Suppressor macrophage treated with lipopolysaccharide for 4 hours (primary cell): ENCODE results near the gene SLC25A31.

Experiments used
- DNase-seq: peaks from one replicate; pipeline ENCODE4 v3.0.0-alpha.2; 2020

SLC25A31 gene

DNA sequence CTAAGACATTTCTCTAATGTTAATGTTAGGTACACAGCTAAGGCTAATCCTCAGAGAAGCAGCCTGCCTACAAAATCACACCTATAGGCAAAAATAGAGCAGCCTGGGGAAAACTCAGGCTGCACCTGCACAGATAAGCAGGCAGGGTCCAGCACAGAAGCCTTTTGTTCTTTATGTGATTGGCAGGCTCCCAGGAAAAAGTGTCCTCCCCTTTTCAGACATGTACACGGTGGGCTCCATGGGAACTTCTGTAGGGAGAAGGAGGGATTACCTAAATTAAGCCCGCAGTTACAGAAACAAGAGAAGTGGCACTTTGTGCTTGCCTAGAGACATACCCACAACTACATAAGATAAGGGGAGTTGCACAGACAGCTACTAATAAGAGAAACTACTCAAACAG lies 47.9 kb downstream of the SLC25A31 start:
- DNase-seq = no peak

DNA sequence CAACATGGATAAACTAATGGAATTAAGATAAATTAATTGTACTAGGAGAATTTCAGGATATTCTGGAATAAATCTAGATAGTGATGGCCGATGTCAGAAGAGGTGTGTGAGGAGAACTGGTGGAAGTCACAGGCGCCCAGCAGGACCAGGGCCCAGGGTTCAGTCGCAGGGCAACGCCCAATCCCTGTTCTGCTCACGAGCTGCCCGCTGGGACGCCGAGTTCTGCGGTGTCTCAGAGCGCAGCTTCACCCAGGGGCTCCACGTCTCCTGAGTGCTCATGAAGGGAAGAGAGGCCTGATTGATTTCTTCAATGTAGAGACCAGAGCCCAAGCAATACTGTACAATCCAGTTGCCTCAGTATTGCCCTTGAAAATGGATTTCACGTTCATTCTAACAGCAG lies 50.4 kb downstream of the SLC25A31 start:
- DNase-seq = no peak

DNA sequence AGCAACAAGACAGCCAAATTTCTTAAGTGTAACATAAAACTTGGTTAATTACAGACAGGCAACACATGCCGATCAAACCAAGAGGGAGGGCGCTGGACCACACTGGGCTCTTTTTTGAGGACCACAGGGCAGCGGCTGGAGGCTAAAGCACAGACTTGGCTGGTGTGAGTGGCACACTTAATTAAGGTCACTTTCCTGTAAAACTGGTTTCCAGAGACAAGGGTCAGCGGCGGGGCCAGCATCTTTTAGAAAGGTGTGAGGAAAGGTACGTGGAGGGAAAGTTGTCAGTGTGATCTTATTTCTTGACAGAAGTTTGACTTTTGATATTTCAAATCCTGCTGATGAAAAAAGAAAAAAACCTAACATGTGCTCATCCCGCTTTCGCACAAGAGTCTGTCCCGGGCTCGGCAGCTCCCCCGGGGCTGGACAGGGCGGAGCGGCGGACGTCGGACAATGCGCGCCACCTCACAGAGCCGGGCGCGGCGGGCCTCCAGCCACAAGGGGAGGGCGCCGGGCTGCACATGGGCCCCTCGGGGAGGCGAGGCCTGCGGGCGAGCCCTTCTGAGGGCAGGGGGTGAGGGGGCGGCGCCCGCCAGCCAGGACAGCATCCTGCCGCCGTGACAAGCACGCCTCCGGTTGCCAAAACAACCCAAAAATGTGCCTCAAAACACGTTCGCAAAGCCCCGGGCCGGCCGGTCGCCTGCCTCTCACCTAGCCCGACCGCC lies 51.3 kb downstream of the SLC25A31 start:
- DNase-seq = no peak

DNA sequence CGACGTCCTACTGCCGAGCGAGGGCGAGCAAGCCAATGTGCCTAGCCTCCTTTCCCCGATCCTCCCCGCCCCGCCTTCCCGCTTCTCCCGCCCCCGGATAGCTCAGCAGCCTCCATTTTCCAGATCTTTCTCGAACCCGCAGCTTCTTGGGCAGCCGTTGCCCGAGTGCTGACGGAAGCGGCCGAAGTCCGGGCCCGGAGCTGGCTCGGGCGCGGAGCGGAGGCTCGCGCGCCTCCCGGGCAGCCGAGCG lies 51.8 kb downstream of the SLC25A31 start:
- DNase-seq = peak; percentile 89

DNA sequence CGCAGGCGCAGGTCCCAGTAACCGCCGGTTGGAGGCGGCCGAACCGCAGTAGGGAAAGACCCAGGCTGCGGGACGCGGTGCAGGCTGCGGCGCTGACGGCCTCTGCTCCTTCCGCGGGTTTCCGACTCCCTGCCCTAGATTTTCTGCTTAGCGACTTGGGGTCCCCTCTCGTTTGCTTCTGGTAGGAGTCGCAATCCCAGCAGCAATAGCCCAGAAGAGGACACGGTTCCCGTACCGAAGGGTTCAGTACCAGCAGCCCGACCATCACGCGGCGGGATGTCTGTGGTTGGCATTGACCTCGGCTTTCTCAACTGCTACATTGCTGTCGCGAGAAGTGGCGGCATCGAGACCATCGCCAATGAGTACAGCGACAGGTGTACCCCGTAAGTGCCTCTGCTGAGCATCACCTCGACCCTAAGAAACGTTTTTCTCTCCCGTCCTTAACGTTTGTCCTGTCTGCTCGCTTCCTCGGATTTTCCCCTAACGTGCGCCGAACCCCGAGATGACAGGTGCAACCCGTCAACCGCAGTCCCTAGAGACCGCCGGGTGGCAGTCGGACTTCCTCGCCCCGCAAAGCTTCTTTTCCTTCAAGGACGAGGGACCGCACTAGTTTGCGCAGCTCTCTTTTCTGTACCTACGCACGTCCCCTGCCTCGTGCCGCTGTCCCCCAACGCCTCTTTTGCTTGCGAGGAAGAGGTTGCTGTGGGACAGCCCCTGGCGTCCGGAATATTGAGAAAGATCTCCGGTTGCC lies 52.2 kb downstream of the SLC25A31 start, which contains the start of gene HSPA4L:
HSPA4L (plus strand) TSS at position 48 of the 751 bp plus-strand sequence; CDS start at position 277, 229 bp downstream.
- peak; percentile 59 for DNase-seq

DNA sequence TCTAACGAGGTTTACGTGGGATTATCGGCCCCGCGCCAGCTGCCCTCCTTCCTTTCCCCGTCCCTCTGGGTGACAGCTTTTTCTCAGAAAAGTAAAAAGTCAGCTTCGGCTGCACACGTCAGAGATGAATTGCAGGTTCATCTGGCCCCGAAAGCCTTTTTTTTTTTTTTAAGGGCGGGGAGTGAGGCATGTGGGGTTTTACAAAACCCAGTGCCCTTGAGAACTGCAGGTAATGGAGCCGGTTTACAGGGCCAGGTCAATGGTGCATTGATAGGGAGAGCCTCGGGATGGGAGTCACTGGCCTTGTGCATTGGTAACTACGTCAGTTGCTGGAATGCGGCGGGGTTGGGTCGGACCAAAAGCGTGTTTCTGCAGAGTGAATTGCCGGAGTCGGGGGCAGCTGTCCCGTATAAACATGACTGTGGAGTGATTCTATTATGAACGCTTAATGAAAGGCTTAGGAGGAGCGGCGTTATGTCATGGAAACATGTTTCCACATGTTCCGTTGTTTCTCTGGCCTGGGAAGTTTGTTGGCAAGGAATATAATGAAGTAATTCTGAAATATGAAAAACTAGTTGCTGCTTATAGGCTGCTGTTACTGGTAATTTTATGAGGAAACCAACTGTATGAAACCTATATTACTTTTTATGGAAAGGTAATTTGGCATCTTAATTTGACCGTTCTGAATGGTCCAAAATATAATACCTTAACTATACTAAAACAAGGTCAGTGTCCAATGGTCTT lies 53.0 kb downstream of the SLC25A31 start:
- no peak for DNase-seq

DNA sequence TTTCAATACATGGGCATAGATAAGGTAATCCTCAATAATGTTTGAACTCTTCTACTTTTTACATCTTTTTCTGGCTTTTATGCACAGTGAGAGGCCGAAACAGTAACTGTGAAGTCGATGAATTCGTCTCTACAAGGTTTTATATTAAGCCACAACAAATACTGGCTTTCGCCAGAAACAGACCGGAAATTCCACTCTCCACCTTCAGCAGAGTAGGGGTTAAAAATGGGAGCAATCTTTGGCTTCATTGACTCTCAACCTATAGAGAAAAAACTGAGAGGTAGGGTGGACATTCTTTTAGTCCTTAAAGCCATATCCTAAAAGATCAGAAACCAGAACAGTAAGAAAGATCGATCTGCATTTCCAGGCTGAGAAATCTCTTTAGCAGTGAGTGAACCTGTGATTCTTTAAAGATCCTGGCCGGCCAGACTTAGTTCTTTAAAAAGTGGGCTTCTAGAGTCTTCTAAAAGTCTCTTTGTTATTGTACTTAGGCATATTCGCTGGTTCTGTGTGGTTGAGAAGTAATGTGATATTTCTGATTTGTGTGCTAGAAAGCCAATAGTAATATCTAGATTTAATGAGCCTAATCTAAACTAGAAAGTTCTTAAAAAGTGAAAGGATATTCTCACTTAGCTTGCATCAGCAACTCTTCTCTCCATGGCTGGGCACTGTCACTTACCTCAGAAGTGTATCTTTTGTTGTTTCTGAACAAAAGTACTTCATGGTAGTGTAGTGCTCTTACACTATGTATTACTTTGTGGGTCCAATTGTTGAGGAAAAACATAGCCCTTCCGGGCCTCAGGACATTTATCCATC lies 54.0 kb downstream of the SLC25A31 start:
- no peak for DNase-seq

DNA sequence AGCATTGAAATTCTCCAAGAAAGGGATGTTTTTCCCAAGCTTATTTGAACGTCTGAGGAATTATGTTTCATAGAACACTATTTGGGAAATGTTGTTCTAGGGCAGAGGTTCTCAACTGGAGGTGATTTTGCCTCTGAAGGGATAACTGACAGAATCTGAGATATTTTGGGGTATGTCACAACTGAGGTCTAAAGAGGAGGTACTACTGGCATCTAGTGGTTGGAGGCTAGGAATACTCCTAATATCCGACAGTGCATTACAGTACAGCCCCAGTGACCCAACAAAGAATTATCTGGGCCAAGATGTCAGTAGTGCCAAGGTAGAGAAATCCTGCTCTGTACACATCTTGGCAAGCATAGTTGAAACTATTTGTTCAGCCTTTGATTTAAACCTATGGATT lies 58.3 kb downstream of the SLC25A31 start:
- DNase-seq = peak; percentile 9

DNA sequence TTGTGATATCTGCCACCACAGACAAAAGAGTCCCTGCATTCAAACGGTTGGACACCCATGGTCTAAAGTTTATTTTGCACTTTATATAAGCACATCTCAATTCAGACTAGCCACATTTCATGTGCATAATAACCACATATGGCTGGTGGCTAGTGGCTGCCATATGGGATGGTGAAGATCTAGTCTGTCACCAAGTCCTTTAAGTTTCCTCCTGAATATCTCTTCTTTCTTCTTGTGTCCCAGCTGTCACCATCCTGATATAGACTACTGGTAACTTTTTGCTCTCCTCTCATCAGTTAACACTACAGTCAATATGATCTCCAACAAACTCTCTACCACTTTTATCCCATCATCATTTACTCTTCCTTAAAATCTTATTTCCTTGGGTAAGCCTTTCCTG lies 61.2 kb downstream of the SLC25A31 start:
- DNase-seq = no peak

DNA sequence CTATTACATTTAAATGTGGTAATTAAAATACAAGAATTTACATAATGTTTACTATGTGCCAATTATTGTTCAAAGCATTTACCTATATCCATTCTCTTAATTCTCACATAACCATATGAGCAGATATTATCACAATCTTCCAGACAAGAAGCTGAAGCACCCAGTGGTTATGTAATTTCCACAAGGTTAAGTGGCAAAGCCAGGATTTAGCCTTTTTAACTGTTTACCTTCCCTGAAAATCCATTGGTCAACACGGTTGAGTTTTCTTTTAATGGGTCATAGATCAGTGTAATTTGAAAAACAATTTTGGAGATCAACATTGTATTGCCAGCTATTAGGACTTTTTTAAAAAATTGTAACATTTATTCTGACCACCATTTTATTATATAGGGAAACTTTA lies 63.3 kb downstream of the SLC25A31 start:
- no peak for DNase-seq

DNA sequence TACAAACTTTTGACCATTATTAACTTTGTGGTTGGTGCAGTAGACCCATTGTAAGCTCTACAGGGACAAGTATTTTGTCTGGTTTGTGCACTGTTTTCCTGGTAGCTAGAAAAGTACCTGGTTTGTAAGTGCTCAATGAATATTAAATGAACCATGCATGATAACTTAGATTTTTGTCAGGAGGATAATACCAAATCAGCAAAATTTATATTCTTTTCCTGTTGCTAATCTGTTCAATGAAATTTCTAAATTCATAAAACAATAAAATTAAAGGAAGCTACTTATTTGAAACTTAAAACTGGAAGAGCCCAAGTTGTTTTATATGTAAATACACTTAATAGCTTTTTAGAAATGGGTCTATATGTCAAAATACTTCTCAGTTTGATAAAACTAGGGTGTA lies 69.5 kb downstream of the SLC25A31 start:
- no peak for DNase-seq

DNA sequence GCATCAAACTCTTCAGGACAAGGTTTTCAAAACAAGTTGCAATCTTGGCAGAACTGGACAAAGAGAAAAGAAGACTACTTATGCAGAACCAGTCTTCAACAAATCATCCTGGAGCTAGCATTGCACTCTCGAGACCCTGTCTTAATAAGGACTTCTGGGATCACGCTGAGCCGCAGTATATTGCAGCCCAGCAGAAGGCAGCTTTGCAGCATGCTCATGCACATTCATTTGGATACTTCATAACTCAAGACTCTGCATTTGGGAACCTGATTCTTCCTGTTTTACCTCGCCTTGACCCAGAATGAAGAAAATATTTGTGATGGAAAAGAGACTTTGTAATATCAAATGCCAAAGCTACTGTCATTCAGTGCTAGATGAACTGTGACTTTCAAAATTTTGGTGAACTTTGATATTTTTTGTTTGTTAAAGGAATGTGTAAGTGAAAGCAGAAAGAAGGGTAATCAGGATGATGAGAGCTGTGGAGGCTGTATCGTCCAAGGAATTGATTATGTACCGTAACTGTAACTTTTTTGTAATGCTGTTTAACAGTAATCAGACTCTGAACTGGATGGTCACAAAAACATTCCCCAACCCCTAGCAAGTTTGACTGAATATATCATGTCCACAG lies 79.1 kb downstream of the SLC25A31 start:
- DNase-seq = no peak

DNA sequence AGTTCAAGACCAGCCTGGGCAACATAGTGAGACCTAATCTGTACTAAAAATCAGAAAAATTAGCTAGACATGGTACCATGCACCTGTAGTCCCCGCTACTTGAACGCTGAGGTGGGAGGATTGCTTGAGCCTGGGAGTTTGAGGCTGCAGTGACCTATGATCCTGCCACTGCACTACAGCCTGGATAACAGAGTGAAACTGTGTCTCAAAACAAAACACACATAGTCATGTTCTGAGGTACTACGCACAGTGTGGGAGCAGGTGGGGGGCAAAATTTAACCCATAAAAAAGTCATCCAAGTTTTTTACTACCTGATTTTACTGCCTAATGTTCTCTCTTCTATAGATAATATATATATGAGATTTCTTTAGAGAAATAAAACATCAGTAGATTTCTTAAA lies 80.4 kb downstream of the SLC25A31 start:
- no peak for DNase-seq

DNA sequence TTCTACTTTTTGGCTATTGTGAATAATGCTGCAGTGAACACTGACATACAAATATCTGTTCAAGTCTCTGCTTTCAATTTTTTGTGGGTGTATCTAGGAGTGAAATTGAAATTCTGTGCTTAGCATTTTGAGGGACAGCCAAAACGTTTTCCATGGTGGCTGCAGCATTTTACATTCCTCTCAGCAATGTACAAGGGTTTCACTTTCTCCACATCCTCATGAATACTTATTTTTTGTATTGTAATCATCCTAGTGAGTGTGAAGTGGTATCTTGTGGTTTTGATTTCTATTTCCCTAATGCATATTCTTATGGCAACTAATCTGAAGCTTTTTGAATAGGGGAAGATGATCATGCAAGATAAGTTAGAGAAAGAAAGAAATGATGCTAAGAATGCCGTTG lies 92.2 kb downstream of the SLC25A31 start:
- DNase-seq = no peak
